Gastroesophageal sphincter (tissue), 4 donors: ENCODE data around the gene PLK1. TPM values are rescaled to one million over a fixed set of nuclear protein-coding genes. Genes with fewer than 3 reads are reported as not detected.
"Not testable (repeated sequence)": the region's sequence is repeated elsewhere in the genome, so short reads cannot be mapped to it uniquely, and the experiment has no call there.

ENCODE experiments used
- ATAC-seq: fragments of 150-250 bp; one replicate; pipeline ENCODE4 v1.9.1; 2016; ENCODE audit warnings: mild to moderate bottlenecking, moderate library complexity
- H3K27ac ChIP-seq, 4 donors: fragments of 200-600 bp; sonication (generic) in 3 of 4; 1 replicate in 3 of 4; 2 replicates in 1 of 4; pipeline ENCODE4 v1.5.1; 2016 to 2019
- H3K27me3 ChIP-seq: fragments of 200-600 bp; sonication (generic); one replicate; pipeline ENCODE4 v1.5.1; 2019
- H3K36me3 ChIP-seq, 2 donors: fragments of 200-600 bp; sonication (generic); one replicate each; pipeline ENCODE4 v1.5.1; 2019; ENCODE audit warnings: control low read depth in 1 of 2
- H3K4me1 ChIP-seq, 3 donors: fragments of 200-600 bp; sonication (generic); 1 replicate in 2 of 3; 2 replicates in 1 of 3; pipeline ENCODE4 v1.5.1; 2016 to 2019; ENCODE audit warnings: control low read depth in 2 of 3
- H3K4me3 ChIP-seq, 2 donors: fragments of 200-600 bp; sonication (generic); one replicate each; pipeline ENCODE4 v1.5.1; 2019; ENCODE audit warnings: mild to moderate bottlenecking in 1 of 2, moderate library complexity in 1 of 2
- H3K9me3 ChIP-seq, 3 donors: fragments of 200-600 bp; sonication (generic); one replicate each; pipeline ENCODE4 v1.5.1; 2017 to 2019; ENCODE audit warnings: control low read depth in 2 of 3
- CTCF ChIP-seq, 4 experiments: fragments of 200-600 bp in 2 of 4; fragments of 450-650 bp in 2 of 4; sonication (generic) in 1 of 4; IDR thresholded peaks; one replicate each; pipeline ENCODE4 v1.5.1; 2017 to 2019; ENCODE audit warnings: antibody characterized with exemption in 4 of 4, mild to moderate bottlenecking in 2 of 4, moderate library complexity in 2 of 4
- EP300 ChIP-seq: sonication (generic); formaldehyde crosslinking; IDR thresholded peaks from one replicate; pipeline ENCODE4 v1.6.1; 2017; ENCODE audit warnings: antibody characterized with exemption, mild to moderate bottlenecking
- POLR2A ChIP-seq, 2 donors: fragments of 450-650 bp; IDR thresholded peaks; one replicate each; pipeline ENCODE4 v1.6.1; 2017; ENCODE audit warnings: antibody characterized with exemption in 2 of 2, mild to moderate bottlenecking in 2 of 2, moderate library complexity in 1 of 2
- POLR2AphosphoS5 ChIP-seq: sonication (generic); formaldehyde crosslinking; IDR thresholded peaks from one replicate; pipeline ENCODE4 v1.6.1; 2017; ENCODE audit warnings: antibody characterized with exemption
- WGBS, 2 donors: methylation state at CpG; one replicate each; pipeline ENCODE4 v1.1.5; 2018; ENCODE audit warnings: low coverage in 1 of 2; 5-methylcytosine and 5-hydroxymethylcytosine counted together
- total RNA-seq, 4 donors: library from RNA; depleted of rRNA; stranded (reverse); fragments of >200 nt; gene quantifications; one replicate each; pipeline ENCODE4 v1.1.0, GENCODE V29; 2016

Gene PLK1
- total RNA-seq = 1 to 10 TPM in 3 of 4 donors, under 1 TPM in 1; 0.94 to 3.3 (median 1.3) TPM

GRCh38 chr16:23678430-23679273 is at the start of gene PLK1:
Gene PLK1 (plus strand): TSS chr16:23678889. CDS start chr16:23678933, 44 bp downstream.
- WGBS, 2 donors = 0 to 4% methylated on average over 1 to 8 of the region's 75 CpGs
- peaks cover 0 to 22% (median 8%) of the 10 kb centered on the region in 3 donors for H3K4me1 ChIP-seq
- TF ChIP-seq CTCF (IDR thresholded peaks at IDR 0.05) (peak in 1 of 4 experiments; percentile 43), EP300 (no peak), POLR2A (IDR thresholded peaks at IDR 0.05) (peak in 1 of 2 donors; percentile 1)
- peak within 1 kb of the TSS; percentile 35 to 56 for H3K4me3 ChIP-seq
- H3K27me3 ChIP-seq = no peaks in the 10 kb centered on the region
- H3K27ac ChIP-seq = peak within 1 kb of the TSS in 1 of 4 donors; percentile 37
- peak; percentile 81 for ATAC-seq
- peaks cover 0 to 46% of the 10 kb centered on the region in 2 donors for H3K36me3 ChIP-seq
- no peaks in the 10 kb centered on the region for H3K9me3 ChIP-seq

GRCh38 chr16:23629516-23629915 is 49.2 kb upstream of the PLK1 start:
- H3K9me3 ChIP-seq = no peaks in the 10 kb centered on the region
- peaks cover 0 to 84% of the 10 kb centered on the region in 2 donors for H3K36me3 ChIP-seq

GRCh38 chr16:23631874-23632273 is 46.8 kb upstream of the PLK1 start:
- not testable (repeated sequence) for H3K4me3 ChIP-seq, H3K27me3 ChIP-seq, H3K27ac ChIP-seq, ATAC-seq, H3K9me3 ChIP-seq, H3K4me1 ChIP-seq
- whole genome bisulfite sequencing, 2 donors = 93 to 100% methylated on average over 2 of the region's 3 CpGs
- H3K36me3 ChIP-seq = peaks cover 0 to 83% of the 10 kb centered on the region in 2 donors

More at GRCh38 chr16:23629516-23629915, 49.2 kb upstream of the PLK1 start:
- TF ChIP-seq POLR2A (IDR thresholded peaks at IDR 0.05) (no peak), POLR2AphosphoS5 (no peak), CTCF (IDR thresholded peaks at IDR 0.05) (no peak), EP300 (no peak)
- Histone ChIP-seq H3K4me1 (no peaks in the 10 kb centered on the region), H3K4me3 (no peak overlapping the region), H3K27ac (no peak overlapping the region), H3K27me3 (no peaks in the 10 kb centered on the region)
- WGBS, 2 donors = 88 to 90% methylated on average over 7 of the region's 8 CpGs
- ATAC-seq = no peak

DNA sequence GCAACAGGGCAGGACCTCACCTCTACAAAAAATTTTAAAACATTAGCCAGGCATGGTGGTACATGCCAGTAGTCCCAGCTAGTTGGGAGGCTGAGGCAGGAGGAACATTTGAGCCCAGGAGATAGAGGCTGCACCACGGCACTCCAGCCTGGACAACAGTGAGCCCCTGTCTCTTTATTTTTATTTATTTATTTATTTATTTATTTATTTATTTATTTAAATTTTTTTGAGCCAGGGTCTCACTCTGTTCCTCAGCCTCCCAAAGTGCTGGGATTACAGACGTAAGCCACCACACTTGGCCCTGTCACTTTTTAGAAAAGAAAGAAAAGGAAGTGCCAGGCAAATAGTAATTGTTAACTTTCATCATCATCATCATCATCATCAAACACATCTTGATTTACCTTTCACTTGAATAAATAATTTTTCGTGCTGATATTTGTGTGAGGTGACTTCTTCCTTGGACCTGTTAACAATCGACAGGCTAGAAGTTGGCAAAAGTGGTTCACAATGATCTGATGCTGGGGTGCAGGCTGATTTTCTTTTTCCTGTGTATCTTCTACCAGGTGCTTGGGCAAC is 44.1 kb upstream of the PLK1 start:
- no peaks in the 10 kb centered on the region for H3K9me3 ChIP-seq
- TF ChIP-seq CTCF (IDR thresholded peaks at IDR 0.05) (no peak), POLR2AphosphoS5 (no peak), EP300 (no peak), POLR2A (IDR thresholded peaks at IDR 0.05) (no peak)
- H3K36me3 ChIP-seq = peaks cover 0 to 71% of the 10 kb centered on the region in 2 donors
- no peak overlapping the region for H3K27ac ChIP-seq
- H3K4me1 ChIP-seq = peaks cover 0 to 9% (median 0%) of the 10 kb centered on the region in 3 donors
- 89 to 90% methylated on average over 4 of the region's 4 CpGs for WGBS, 2 donors
- H3K4me3 ChIP-seq = no peak overlapping the region
- ATAC-seq = no peak
- no peaks in the 10 kb centered on the region for H3K27me3 ChIP-seq

DNA sequence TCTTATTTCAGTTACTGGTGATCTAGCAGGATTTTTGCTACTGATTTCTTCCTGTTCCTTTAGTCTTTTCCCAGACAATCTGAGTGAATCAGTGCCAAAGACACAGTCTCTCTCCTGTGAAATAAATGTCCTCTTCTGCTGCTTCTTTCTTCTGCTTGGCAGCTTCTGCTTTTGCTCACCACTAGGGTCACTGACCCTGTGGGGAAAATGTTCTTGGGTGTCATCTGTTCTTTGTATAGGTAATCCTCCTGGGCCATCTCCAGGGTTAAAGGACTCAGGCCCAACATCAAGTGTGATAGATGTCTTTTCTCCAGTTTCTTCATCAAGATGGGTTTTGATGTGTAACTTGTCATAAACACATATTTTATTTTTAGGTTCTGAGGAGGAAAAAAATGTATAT is 42.7 kb upstream of the PLK1 start:
- peaks cover 0 to 21% (median 8%) of the 10 kb centered on the region in 3 donors for H3K4me1 ChIP-seq
- H3K27ac ChIP-seq = no peak overlapping the region
- no peaks in the 10 kb centered on the region for H3K9me3 ChIP-seq
- H3K36me3 ChIP-seq = peaks cover 0 to 63% of the 10 kb centered on the region in 2 donors
- no peaks in the 10 kb centered on the region for H3K27me3 ChIP-seq
- no peak for TF ChIP-seq POLR2A (IDR thresholded peaks at IDR 0.05)
- no peak for TF ChIP-seq POLR2AphosphoS5
- TF ChIP-seq CTCF (IDR thresholded peaks at IDR 0.05) = no peak
- no peak for TF ChIP-seq EP300
- no peak overlapping the region for H3K4me3 ChIP-seq
- no peak for ATAC-seq
